SK-N-SH treated with all-trans-retinoic acid at 6 μM for 48 hours (cell line): Measurements from ENCODE around the gene TRIM47.

ENCODE experiments used
- ATAC-seq: fragments of 200-7000 bp; cut with Tn5 transposase; 3 replicates; pipeline ENCODE4 v1.9.1; 2020; ENCODE audit warnings: mild to moderate bottlenecking, moderate library complexity
- ARNTL ChIP-seq: fragments of 450-650 bp; formaldehyde crosslinking; IDR thresholded peaks from 2 replicates; pipeline ENCODE4 v1.5.0; 2020; ENCODE audit warnings: low read depth, mild to moderate bottlenecking, moderate library complexity, borderline replicate concordance
- BACH2 ChIP-seq: fragments of 250-450 bp; sonication (Bioruptor Pico); IDR thresholded peaks from 2 replicates; pipeline ENCODE4 v1.9.0; 2021; ENCODE audit warnings: mild to moderate bottlenecking, borderline replicate concordance
- CREB5 ChIP-seq: fragments of 250-450 bp; sonication (Bioruptor Pico); IDR thresholded peaks from 2 replicates; pipeline ENCODE4 v1.5.1; 2020; ENCODE audit warnings: low read depth, mild to moderate bottlenecking, moderate library complexity
- CSRNP3 ChIP-seq: fragments of 250-450 bp; sonication (Bioruptor Pico); IDR thresholded peaks from 2 replicates; pipeline ENCODE4 v1.5.1; 2021; ENCODE audit warnings: mild to moderate bottlenecking, moderate library complexity
- GLIS3 ChIP-seq: fragments of 250-450 bp; sonication (Bioruptor Pico); IDR thresholded peaks from 2 replicates; pipeline ENCODE4 v1.5.0; 2020; ENCODE audit warnings: mild to moderate bottlenecking, moderate library complexity
- ISL1 ChIP-seq: fragments of 250-450 bp; sonication (Bioruptor Pico); IDR thresholded peaks from 2 replicates; pipeline ENCODE4 v2.1.2; 2022; ENCODE audit warnings: mild to moderate bottlenecking, moderate library complexity
- OSR1 ChIP-seq: fragments of 250-450 bp; sonication (Bioruptor Pico); IDR thresholded peaks from 2 replicates; pipeline ENCODE4 v1.8.0; 2022; ENCODE audit warnings: moderate library complexity, mild to moderate bottlenecking, inconsistent platforms
- PATZ1 ChIP-seq: fragments of 250-450 bp; sonication (Bioruptor Pico); IDR thresholded peaks from 2 replicates; pipeline ENCODE4 v1.8.0; 2020; ENCODE audit warnings: mild to moderate bottlenecking, moderate library complexity, borderline replicate concordance
- POU6F1 ChIP-seq: fragments of 250-450 bp; sonication (Bioruptor Pico); IDR thresholded peaks from 2 replicates; pipeline ENCODE4 v1.8.0; 2021; ENCODE audit warnings: low read depth, mild to moderate bottlenecking, moderate library complexity, borderline replicate concordance
- PPARA ChIP-seq: fragments of 250-450 bp; sonication (Bioruptor Pico); IDR thresholded peaks from 2 replicates; pipeline ENCODE4 v1.5.0; 2020; ENCODE audit warnings: mild to moderate bottlenecking, borderline replicate concordance
- RARB ChIP-seq: fragments of 250-450 bp; sonication (Bioruptor Pico); IDR thresholded peaks from 2 replicates; pipeline ENCODE4 v1.8.0; 2021; ENCODE audit warnings: mild to moderate bottlenecking, moderate library complexity
- SNAI2 ChIP-seq: fragments of 250-450 bp; sonication (Bioruptor Pico); IDR thresholded peaks from 2 replicates; pipeline ENCODE4 v1.5.0; 2020; ENCODE audit warnings: mild to moderate bottlenecking, moderate library complexity
- TCF4 ChIP-seq: fragments of 250-450 bp; sonication (Bioruptor Pico); IDR thresholded peaks from 2 replicates; pipeline ENCODE4 v1.8.0; 2021; ENCODE audit warnings: mild to moderate bottlenecking, moderate library complexity, borderline replicate concordance
- TOX ChIP-seq: fragments of 250-450 bp; sonication (Bioruptor Pico); IDR thresholded peaks from 2 replicates; pipeline ENCODE4 v1.8.0; 2021; ENCODE audit warnings: mild to moderate bottlenecking, moderate library complexity, borderline replicate concordance
- TSHZ2 ChIP-seq: fragments of 250-450 bp; sonication (Bioruptor Pico); IDR thresholded peaks from 2 replicates; pipeline ENCODE4 v1.5.0; 2020; ENCODE audit warnings: mild to moderate bottlenecking, moderate library complexity
- ZC3H10 ChIP-seq: fragments of 250-450 bp; sonication (Bioruptor Pico); IDR thresholded peaks from 2 replicates; pipeline ENCODE4 v1.5.1; 2021; ENCODE audit warnings: mild to moderate bottlenecking, moderate library complexity
- ZFP3 ChIP-seq: fragments of 250-450 bp; sonication (Bioruptor Pico); IDR thresholded peaks from 2 replicates; pipeline ENCODE4 v1.5.0; 2020; ENCODE audit warnings: mild to moderate bottlenecking, moderate library complexity
- ZFP30 ChIP-seq: fragments of 450-650 bp; formaldehyde crosslinking; IDR thresholded peaks from 2 replicates; pipeline ENCODE4 v1.5.0; 2022; ENCODE audit warnings: mild to moderate bottlenecking, moderate library complexity
- ZNF565 ChIP-seq: fragments of 450-650 bp; formaldehyde crosslinking; conservative IDR thresholded peaks from 2 replicates; pipeline ENCODE4 v1.5.0; 2020; ENCODE audit warnings: low read depth, mild to moderate bottlenecking, moderate library complexity
- ZNF70 ChIP-seq: fragments of 450-650 bp; formaldehyde crosslinking; IDR thresholded peaks from 2 replicates; pipeline ENCODE4 v1.5.0; 2020; ENCODE audit warnings: mild to moderate bottlenecking, moderate library complexity
- ZNF8 ChIP-seq: fragments of 450-650 bp; formaldehyde crosslinking; IDR thresholded peaks from 2 replicates; pipeline ENCODE4 v1.5.0; 2020; ENCODE audit warnings: mild to moderate bottlenecking, moderate library complexity

Gene TRIM47

GRCh38 chr17:75913537-75914210 lies 35.3 kb upstream of the TRIM47 start:
- ATAC-seq: no peak
- TF ChIP-seq RARB (CRISPR knock-in tag) (no peak), TSHZ2 (CRISPR knock-in tag) (no peak), CREB5 (CRISPR knock-in tag) (no peak), OSR1 (CRISPR knock-in tag) (no peak), ZC3H10 (CRISPR knock-in tag) (no peak), ZFP30 (CRISPR knock-in tag) (no peak), ZFP3 (CRISPR knock-in tag) (no peak), CSRNP3 (CRISPR knock-in tag) (no peak), PPARA (CRISPR knock-in tag) (no peak), TOX (CRISPR knock-in tag) (no peak), TCF4 (CRISPR knock-in tag) (no peak), ZNF565 (CRISPR knock-in tag) (no peak), ARNTL (no peak), ZNF70 (CRISPR knock-in tag) (no peak), SNAI2 (CRISPR knock-in tag) (no peak), GLIS3 (CRISPR knock-in tag) (no peak), ZNF8 (CRISPR knock-in tag) (no peak), PATZ1 (CRISPR knock-in tag) (no peak), POU6F1 (no peak)

- TF ChIP-seq ZFP30 (CRISPR knock-in tag) (no peak), BACH2 (CRISPR knock-in tag) (no peak), TOX (CRISPR knock-in tag) (no peak), TCF4 (CRISPR knock-in tag) (no peak), ZC3H10 (CRISPR knock-in tag) (no peak), ZNF8 (CRISPR knock-in tag) (no peak), PPARA (CRISPR knock-in tag) (no peak), ZNF70 (CRISPR knock-in tag) (no peak), ZFP3 (CRISPR knock-in tag) (no peak), CSRNP3 (CRISPR knock-in tag) (no peak), CREB5 (CRISPR knock-in tag) (no peak), TSHZ2 (CRISPR knock-in tag) (no peak), ISL1 (CRISPR knock-in tag) (no peak)
- TF ChIP-seq, all 23 proteins: peak for 0
- no peak for ATAC-seq
These were observed 32.3 kb upstream of the TRIM47 start for GRCh38 chr17:75910699-75911098.
